C4-2B (cell line): ENCODE data around the gene BNC1.

Experiments used
- CTCF ChIP-seq: fragments of 450-650 bp; conservative IDR thresholded peaks from 2 replicates; pipeline ENCODE4 v1.5.1; 2017; ENCODE audit warnings: mild to moderate bottlenecking
- ZFX ChIP-seq: fragments of 450-650 bp; IDR thresholded peaks from 2 replicates; pipeline ENCODE4 v1.6.1; 2017

GRCh38 chr15:83295417-83295816 is 11.0 kb upstream of the BNC1 start:
- TF ChIP-seq CTCF (no peak), ZFX (no peak)
